IMR-90 (cell line): ENCODE measurements around the gene PRELID3B.

Experiments used
- BHLHE40 ChIP-seq: fragments of 150-350 bp; IDR thresholded peaks from 2 replicates; pipeline ENCODE4 v1.6.1; 2016; ENCODE audit warnings: mild to moderate bottlenecking, low read depth, low read length
- CEBPB ChIP-seq: IDR thresholded peaks from 2 replicates; pipeline ENCODE4 v1.6.1; 2012; ENCODE audit warnings: low read depth, low read length, improper control_type of control experiment
- CTCF ChIP-seq: conservative IDR thresholded peaks from 2 replicates; pipeline ENCODE4 v1.5.1; 2012; ENCODE audit warnings: mild to moderate bottlenecking, low read depth, low read length, improper control_type of control experiment
- FOS ChIP-seq: fragments of 150-350 bp; IDR thresholded peaks from 2 replicates; pipeline ENCODE4 v1.6.1; 2016; ENCODE audit warnings: low read depth, low read length
- MAFK ChIP-seq: IDR thresholded peaks from 2 replicates; pipeline ENCODE4 v1.6.1; 2012; ENCODE audit warnings: low read depth, low read length, improper control_type of control experiment
- MXI1 ChIP-seq: IDR thresholded peaks from 2 replicates; pipeline ENCODE4 v1.6.1; 2012; ENCODE audit warnings: low read depth, mild to moderate bottlenecking, low read length, moderate library complexity, borderline replicate concordance
- NFE2L2 ChIP-seq: fragments of 150-350 bp; IDR thresholded peaks from 2 replicates; pipeline ENCODE4 v1.6.1; 2016; ENCODE audit warnings: low read depth, mild to moderate bottlenecking, low read length
- POLR2A ChIP-seq: IDR thresholded peaks from 2 replicates; pipeline ENCODE4 v1.6.1; 2012; ENCODE audit warnings: mild to moderate bottlenecking, low read depth, low read length
- RAD21 ChIP-seq: IDR thresholded peaks from 2 replicates; pipeline ENCODE4 v1.6.1; 2012; ENCODE audit warnings: low read length, improper control_type of control experiment
- RCOR1 ChIP-seq: IDR thresholded peaks from 2 replicates; pipeline ENCODE4 v1.6.1; 2012; ENCODE audit warnings: mild to moderate bottlenecking, low read length, improper control_type of control experiment; ENCODE audit not compliant: insufficient replicate concordance
- RFX5 ChIP-seq: IDR thresholded peaks from 2 replicates; pipeline ENCODE4 v1.8.0; 2012; ENCODE audit warnings: low read depth, mild to moderate bottlenecking, low read length, moderate library complexity
- SMC3 ChIP-seq: fragments of 150-350 bp; IDR thresholded peaks from 2 replicates; pipeline ENCODE4 v1.6.1; 2016; ENCODE audit warnings: low read depth, mild to moderate bottlenecking, antibody characterized with exemption, low read length, moderate library complexity
- USF2 ChIP-seq: fragments of 150-350 bp; IDR thresholded peaks from 2 replicates; pipeline ENCODE4 v1.6.1; 2017; ENCODE audit warnings: mild to moderate bottlenecking, antibody characterized with exemption, low read length, low read depth

DNA sequence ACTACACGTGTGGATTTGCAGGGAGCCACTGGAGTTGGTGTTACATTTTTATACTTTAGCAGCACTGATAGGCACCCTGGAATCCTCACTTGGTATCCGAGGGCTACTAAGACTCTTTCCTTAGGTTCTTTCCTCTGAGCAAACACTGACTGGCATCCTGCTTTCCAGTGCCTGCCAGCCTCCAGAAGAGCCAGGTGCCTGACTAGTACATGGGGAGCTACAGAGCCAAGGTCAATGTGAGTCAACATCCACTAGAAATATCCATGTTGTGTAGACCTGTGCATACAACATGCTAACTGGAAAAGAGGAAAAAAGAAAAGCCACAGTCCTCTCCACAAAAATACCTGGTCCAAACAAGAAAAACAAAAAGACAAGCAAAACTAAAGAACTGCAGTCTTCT, 17.5 kb downstream of the PRELID3B start:
- no peak for TF ChIP-seq CTCF
- no peak for TF ChIP-seq SMC3
- TF ChIP-seq NFE2L2, result no peak
- no peak for TF ChIP-seq FOS
- no peak for TF ChIP-seq POLR2A
- no peak for TF ChIP-seq USF2
- TF ChIP-seq MXI1, result no peak
- TF ChIP-seq MAFK, result no peak
- TF ChIP-seq CEBPB, result no peak
- TF ChIP-seq RFX5, result no peak
- TF ChIP-seq RAD21, result no peak
- TF ChIP-seq RCOR1, result no peak
- no peak for TF ChIP-seq BHLHE40
